Astrocyte (in vitro differentiated cells and primary cell): Measurements from ENCODE around the gene SPNS2. TPM values are rescaled to one million over a fixed set of nuclear protein-coding genes. Genes with fewer than 3 reads are reported as not detected.

Experiments used
- DNase-seq: peaks from one replicate; pipeline ENCODE4 v3.0.0-alpha.2; 2010; ENCODE audit warnings: low read depth
- FAIRE-seq: peaks from 2 replicates; lab custom pipeline; 2011; peaks lifted over from hg19 to GRCh38; lab: Jason Lieb, UNC
- H2AFZ ChIP-seq: 2 replicates; pipeline ENCODE4 v1.6.0; 2012; ENCODE audit warnings: low read depth, low read length, inconsistent platforms
- H3K27ac ChIP-seq: 2 replicates; pipeline ENCODE4 v1.5.1; 2011; ENCODE audit warnings: low read depth, low read length, inconsistent platforms
- H3K27me3 ChIP-seq: 2 replicates; pipeline ENCODE4 v1.6.0; 2011; ENCODE audit warnings: low read length, inconsistent platforms; ENCODE audit not compliant: insufficient read depth
- H3K36me3 ChIP-seq: 2 replicates; pipeline ENCODE4 v1.5.1; 2011; ENCODE audit warnings: low read length, inconsistent platforms; ENCODE audit not compliant: insufficient read depth
- H3K4me1 ChIP-seq: 2 replicates; pipeline ENCODE4 v1.5.1; 2011; ENCODE audit warnings: low read length, inconsistent platforms; ENCODE audit not compliant: insufficient read depth
- H3K4me2 ChIP-seq: 2 replicates; pipeline ENCODE4 v1.6.0; 2012; ENCODE audit warnings: low read length, inconsistent platforms
- H3K4me3 ChIP-seq: 2 replicates; pipeline ENCODE4 v1.5.1; 2011; ENCODE audit warnings: low read depth, mild to moderate bottlenecking, low read length, inconsistent platforms; ENCODE audit not compliant: insufficient read depth
- H3K79me2 ChIP-seq: 2 replicates; pipeline ENCODE4 v1.6.0; 2012; ENCODE audit warnings: mild to moderate bottlenecking, low read length, inconsistent platforms; ENCODE audit not compliant: insufficient read depth
- H3K9ac ChIP-seq: 2 replicates; pipeline ENCODE4 v1.6.0; 2012; ENCODE audit warnings: mild to moderate bottlenecking, low read length, inconsistent platforms
- H3K9me3 ChIP-seq: 2 replicates; pipeline ENCODE4 v1.5.1; 2012; ENCODE audit warnings: low read depth, mild to moderate bottlenecking, low read length, inconsistent platforms; ENCODE audit not compliant: insufficient read depth
- H4K20me1 ChIP-seq: 2 replicates; pipeline ENCODE4 v1.6.0; 2012; ENCODE audit warnings: low read length, inconsistent platforms; ENCODE audit not compliant: insufficient read depth
- H3K27ac Mint-ChIP-seq: one replicate; pipeline ENCODE4 v1.8.0; 2021; ENCODE audit warnings: mild to moderate bottlenecking, mixed read lengths; ENCODE audit not compliant: unreplicated experiment
- H3K27me3 Mint-ChIP-seq: one replicate; pipeline ENCODE4 v1.8.0; 2021; ENCODE audit warnings: low read depth, mixed read lengths; ENCODE audit not compliant: unreplicated experiment
- H3K36me3 Mint-ChIP-seq: one replicate; pipeline ENCODE4 v1.8.0; 2021; ENCODE audit warnings: low read depth, mixed read lengths; ENCODE audit not compliant: unreplicated experiment
- H3K4me1 Mint-ChIP-seq: one replicate; pipeline ENCODE4 v1.8.0; 2021; ENCODE audit warnings: low read depth, mixed read lengths; ENCODE audit not compliant: unreplicated experiment
- H3K4me3 Mint-ChIP-seq: one replicate; pipeline ENCODE4 v1.8.0; 2021; ENCODE audit warnings: mild to moderate bottlenecking, moderate library complexity, mixed read lengths; ENCODE audit not compliant: unreplicated experiment
- H3K9me3 Mint-ChIP-seq: one replicate; pipeline ENCODE4 v1.8.0; 2021; ENCODE audit warnings: mild to moderate bottlenecking, mixed read lengths; ENCODE audit not compliant: unreplicated experiment
- EZH2 ChIP-seq: IDR thresholded peaks from 2 replicates; pipeline ENCODE4 v1.6.1; 2012; ENCODE audit warnings: mild to moderate bottlenecking, low read length, inconsistent platforms; ENCODE audit not compliant: insufficient read depth
- total RNA-seq: library from RNA; stranded (reverse); gene quantifications from 2 replicates; pipeline ENCODE4 v1.2.1, GENCODE V29; 2021
- TF ChIP-seq, protein P1 (sequence below): IDR thresholded peaks from 2 replicates; pipeline ENCODE4 v1.5.1; 2011; ENCODE audit warnings: low read depth, mild to moderate bottlenecking, inconsistent platforms, low read length, moderate library complexity; ENCODE audit not compliant: insufficient read depth

The SPNS2 gene
- total RNA-seq, 1 donor from 2014 or later, result 4.3 TPM

DNA sequence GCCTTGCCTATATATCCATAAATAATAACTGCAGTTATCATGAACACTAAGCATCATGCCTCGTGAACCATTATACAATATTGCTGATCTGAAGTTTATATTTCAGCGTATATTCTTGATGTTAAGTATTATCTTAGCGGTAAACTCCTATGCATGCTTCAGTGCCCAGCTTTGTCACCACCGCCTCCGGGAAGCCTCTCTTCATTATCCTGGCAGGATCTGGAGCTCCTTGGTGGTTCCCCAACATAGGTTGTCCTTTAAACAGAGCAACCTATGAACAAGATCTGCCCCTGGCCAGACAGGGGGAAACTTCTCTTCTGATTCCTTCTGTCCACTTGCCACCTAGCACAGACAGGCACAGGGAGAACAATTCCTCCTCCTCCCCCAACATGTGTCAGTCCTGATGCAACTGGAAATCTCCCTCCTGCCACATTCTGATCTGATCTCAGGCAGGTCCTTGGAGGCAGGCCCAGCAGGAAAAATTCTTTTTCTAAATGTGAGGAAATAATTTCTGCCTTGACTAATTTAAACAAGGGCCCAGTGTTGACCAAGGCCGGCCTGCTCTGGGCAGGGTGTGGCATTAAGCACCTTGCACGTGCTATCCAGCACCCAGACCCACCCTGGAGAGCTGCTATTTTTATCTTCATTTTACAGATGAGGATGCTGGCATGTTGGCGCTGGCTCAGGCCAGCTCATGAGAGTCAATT is 22.4 kb downstream of the SPNS2 start:
- no peak overlapping the region for H3K27ac ChIP-seq
- H3K9me3 ChIP-seq, result no peaks in the 10 kb centered on the region
- peak overlapping the region; percentile 93 for H3K27ac Mint-ChIP-seq

DNA sequence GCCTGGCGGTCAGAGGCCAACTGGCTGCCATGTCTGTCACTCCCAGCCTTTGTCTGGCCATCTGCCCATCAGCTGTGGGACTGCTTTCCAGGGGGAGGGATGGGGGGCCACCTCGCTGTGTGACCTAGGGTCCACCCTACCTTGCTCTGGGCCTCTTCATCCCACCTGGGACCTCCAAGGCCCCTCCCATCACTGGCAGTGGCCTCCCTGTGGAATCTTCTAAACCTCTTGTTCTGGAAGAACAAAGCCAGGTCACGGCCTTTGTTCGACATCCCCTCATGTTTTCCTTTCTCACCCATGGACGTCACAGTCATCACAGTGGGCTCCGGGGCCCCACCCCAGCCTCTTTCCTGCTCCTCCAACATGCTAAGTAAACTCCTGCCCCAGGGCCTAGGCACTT is 24.0 kb downstream of the SPNS2 start:
- Mint-ChIP-seq H3K27ac (no peak overlapping the region), H3K4me1 (peaks cover 7% of the 10 kb centered on the region), H3K27me3 (peaks cover 52% of the 10 kb centered on the region), H3K4me3 (no peak overlapping the region), H3K9me3 (peaks cover 5% of the 10 kb centered on the region), H3K36me3 (no peaks in the 10 kb centered on the region)
- DNase-seq (no peak), FAIRE-seq (no peak)
- Histone ChIP-seq H3K4me1 (no peaks in the 10 kb centered on the region), H3K27ac (no peak overlapping the region), H3K36me3 (no peaks in the 10 kb centered on the region), H2AFZ (no peak overlapping the region), H3K27me3 (peaks cover 13% of the 10 kb centered on the region), H3K4me3 (no peak overlapping the region), H3K9ac (no peak overlapping the region), H3K4me2 (no peak overlapping the region), H3K79me2 (no peaks in the 10 kb centered on the region), H4K20me1 (no peaks in the 10 kb centered on the region), H3K9me3 (no peaks in the 10 kb centered on the region)
- TF ChIP-seq, protein P1, sequence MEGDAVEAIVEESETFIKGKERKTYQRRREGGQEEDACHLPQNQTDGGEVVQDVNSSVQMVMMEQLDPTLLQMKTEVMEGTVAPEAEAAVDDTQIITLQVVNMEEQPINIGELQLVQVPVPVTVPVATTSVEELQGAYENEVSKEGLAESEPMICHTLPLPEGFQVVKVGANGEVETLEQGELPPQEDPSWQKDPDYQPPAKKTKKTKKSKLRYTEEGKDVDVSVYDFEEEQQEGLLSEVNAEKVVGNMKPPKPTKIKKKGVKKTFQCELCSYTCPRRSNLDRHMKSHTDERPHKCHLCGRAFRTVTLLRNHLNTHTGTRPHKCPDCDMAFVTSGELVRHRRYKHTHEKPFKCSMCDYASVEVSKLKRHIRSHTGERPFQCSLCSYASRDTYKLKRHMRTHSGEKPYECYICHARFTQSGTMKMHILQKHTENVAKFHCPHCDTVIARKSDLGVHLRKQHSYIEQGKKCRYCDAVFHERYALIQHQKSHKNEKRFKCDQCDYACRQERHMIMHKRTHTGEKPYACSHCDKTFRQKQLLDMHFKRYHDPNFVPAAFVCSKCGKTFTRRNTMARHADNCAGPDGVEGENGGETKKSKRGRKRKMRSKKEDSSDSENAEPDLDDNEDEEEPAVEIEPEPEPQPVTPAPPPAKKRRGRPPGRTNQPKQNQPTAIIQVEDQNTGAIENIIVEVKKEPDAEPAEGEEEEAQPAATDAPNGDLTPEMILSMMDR, result no peak
- no peak for TF ChIP-seq EZH2

More for the DNA sequence above, 22.4 kb downstream of the SPNS2 start:
- Histone ChIP-seq H3K4me1 (no peaks in the 10 kb centered on the region), H4K20me1 (no peaks in the 10 kb centered on the region), H3K27me3 (peaks cover 6% of the 10 kb centered on the region), H3K4me2 (no peak overlapping the region), H3K79me2 (no peaks in the 10 kb centered on the region), H3K4me3 (no peak overlapping the region), H2AFZ (no peak overlapping the region), H3K36me3 (no peaks in the 10 kb centered on the region), H3K9ac (no peak overlapping the region)
- peaks cover 5% of the 10 kb centered on the region for H3K9me3 Mint-ChIP-seq
- TF ChIP-seq, protein P1, result no peak
- no peak for TF ChIP-seq EZH2
- H3K4me1 Mint-ChIP-seq, result peaks cover 7% of the 10 kb centered on the region
- peak overlapping the region; percentile 36 for H3K4me3 Mint-ChIP-seq
- FAIRE-seq, result no peak
- H3K27me3 Mint-ChIP-seq, result peaks cover 36% of the 10 kb centered on the region
- H3K36me3 Mint-ChIP-seq, result no peaks in the 10 kb centered on the region
- no peak for DNase-seq

DNA sequence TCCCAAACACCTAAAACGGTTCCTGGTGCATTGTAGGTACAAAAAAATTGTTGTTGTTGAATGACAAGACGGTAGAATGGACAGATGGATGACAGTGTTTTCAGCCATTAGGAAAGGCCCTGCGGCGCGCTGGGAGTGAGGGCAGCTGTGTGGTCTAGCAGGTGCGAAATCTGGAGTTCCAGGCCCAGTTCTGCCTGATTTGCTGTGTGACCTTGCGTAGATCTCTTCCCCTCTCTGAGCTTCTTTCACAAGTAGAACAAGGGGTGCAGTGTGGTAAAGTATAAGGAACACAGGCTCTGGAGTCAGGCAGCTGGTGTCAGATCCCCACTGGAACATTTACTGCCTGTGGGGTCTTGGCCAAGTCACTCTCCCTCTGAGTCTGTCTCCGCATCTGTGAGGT is 25.3 kb downstream of the SPNS2 start:
- Histone ChIP-seq H3K4me2 (no peak overlapping the region), H3K36me3 (no peaks in the 10 kb centered on the region), H2AFZ (no peak overlapping the region), H3K9me3 (no peaks in the 10 kb centered on the region), H3K9ac (no peak overlapping the region), H3K27ac (no peak overlapping the region), H3K27me3 (peaks cover 19% of the 10 kb centered on the region), H3K79me2 (no peaks in the 10 kb centered on the region), H4K20me1 (no peaks in the 10 kb centered on the region), H3K4me1 (no peaks in the 10 kb centered on the region), H3K4me3 (no peak overlapping the region)
- no peak overlapping the region for H3K4me3 Mint-ChIP-seq
- H3K9me3 Mint-ChIP-seq, result peaks cover 5% of the 10 kb centered on the region
- DNase-seq, result no peak
- H3K27ac Mint-ChIP-seq, result no peak overlapping the region
- H3K4me1 Mint-ChIP-seq, result peaks cover 7% of the 10 kb centered on the region
- no peaks in the 10 kb centered on the region for H3K36me3 Mint-ChIP-seq
- FAIRE-seq, result no peak
- H3K27me3 Mint-ChIP-seq, result peaks cover 49% of the 10 kb centered on the region
- TF ChIP-seq EZH2, result no peak
- TF ChIP-seq, protein P1, result no peak
